Activated naive CD4-positive, alpha-beta T cell treated with anti-CD3 and anti-CD28 coated beads, Interleukin-2, amount 50 U/mL, for 24 hours (primary cell): ENCODE results near the gene NPAS3.

Source experiments
- H3K27ac Mint-ChIP-seq: one replicate; pipeline ENCODE4 v1.8.0; 2021; ENCODE audit warnings: mild to moderate bottlenecking, mixed read lengths
- H3K27me3 Mint-ChIP-seq: one replicate; pipeline ENCODE4 v1.8.0; 2021; ENCODE audit warnings: mixed read lengths
- H3K36me3 Mint-ChIP-seq: one replicate; pipeline ENCODE4 v1.8.0; 2021; ENCODE audit warnings: mixed read lengths
- H3K4me1 Mint-ChIP-seq: one replicate; pipeline ENCODE4 v1.8.0; 2021; ENCODE audit warnings: mixed read lengths
- H3K4me3 Mint-ChIP-seq: one replicate; pipeline ENCODE4 v1.8.0; 2021; ENCODE audit warnings: mild to moderate bottlenecking, mixed read lengths
- H3K9me3 Mint-ChIP-seq: one replicate; pipeline ENCODE4 v1.8.0; 2021; ENCODE audit warnings: mixed read lengths

The NPAS3 gene

DNA sequence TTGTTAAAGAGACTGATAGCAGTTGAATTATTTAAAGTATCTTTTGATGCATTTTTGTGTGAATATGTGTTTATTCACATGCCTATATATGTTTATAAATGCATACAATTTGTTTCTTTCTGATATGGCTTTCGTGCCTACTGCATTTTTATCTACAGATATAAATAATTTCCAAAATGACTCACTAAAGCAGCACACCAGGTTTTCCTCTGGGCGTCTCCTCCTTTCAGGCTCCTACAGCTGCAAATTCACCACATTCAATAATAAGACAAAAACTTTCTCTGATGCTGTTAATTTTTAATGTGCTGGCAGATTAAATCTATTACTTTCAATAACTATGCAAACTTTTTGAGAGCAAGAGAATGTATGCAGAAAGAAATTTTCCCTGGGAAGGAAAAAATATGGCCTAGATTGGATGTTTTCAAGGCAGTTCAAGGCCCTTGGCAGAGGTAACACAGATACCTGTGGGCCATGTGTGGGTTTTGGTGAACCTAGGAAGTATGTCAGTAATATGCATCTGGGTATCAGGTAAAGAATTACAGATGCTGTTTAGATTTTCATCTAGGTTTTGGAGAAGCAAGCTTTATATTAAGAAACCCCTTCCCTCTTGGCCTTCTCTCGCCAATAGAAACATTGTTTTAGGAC lies 630.4 kb downstream of the NPAS3 start:
- Mint-ChIP-seq H3K4me3 (no peak overlapping the region), H3K27me3 (peaks cover 1% of the 10 kb centered on the region), H3K36me3 (no peaks in the 10 kb centered on the region), H3K4me1 (no peaks in the 10 kb centered on the region), H3K9me3 (no peaks in the 10 kb centered on the region), H3K27ac (no peak overlapping the region)

DNA sequence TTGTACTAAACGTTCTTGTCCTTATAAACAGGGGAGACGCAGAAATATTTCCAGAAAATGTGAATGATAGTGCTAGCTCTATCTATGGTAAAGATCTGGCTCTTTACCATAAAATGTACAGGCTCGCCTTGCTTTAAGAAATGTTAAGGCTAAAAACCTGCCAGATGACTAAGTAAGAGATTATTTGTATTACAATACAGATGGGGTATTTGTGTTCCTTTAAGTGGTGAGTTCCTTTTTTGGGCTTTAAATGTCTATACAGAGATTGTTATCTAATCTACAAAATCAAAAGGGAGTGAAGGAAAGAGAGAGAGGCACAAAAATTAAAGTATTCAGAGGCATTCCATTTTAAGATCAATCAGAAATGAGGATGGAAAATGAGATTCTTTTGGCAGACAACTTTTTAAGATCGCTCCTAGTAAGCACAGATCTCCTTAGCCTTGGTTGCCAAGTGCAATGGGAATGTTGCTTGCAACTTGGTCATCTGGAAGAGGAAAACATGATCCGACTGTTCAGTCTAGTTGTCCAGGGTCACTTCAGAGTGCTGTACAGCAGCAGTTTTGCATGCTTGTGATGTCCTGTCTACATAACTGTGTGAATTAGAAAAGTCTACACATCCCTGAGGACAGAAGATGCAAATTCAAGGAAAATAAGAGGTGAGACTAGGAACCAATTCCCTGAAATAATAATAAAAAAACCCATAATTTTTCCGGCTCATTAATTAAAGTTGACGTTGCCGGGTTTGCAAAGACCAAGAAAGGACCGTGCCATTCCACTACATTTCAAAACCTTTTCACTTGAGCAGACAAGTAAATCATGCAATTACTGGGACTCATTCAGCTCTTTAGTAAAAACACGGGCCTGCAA lies 631.4 kb downstream of the NPAS3 start:
- Mint-ChIP-seq H3K4me1 (no peaks in the 10 kb centered on the region), H3K27me3 (peaks cover 1% of the 10 kb centered on the region), H3K36me3 (no peaks in the 10 kb centered on the region), H3K4me3 (no peak overlapping the region), H3K9me3 (no peaks in the 10 kb centered on the region), H3K27ac (no peak overlapping the region)

DNA sequence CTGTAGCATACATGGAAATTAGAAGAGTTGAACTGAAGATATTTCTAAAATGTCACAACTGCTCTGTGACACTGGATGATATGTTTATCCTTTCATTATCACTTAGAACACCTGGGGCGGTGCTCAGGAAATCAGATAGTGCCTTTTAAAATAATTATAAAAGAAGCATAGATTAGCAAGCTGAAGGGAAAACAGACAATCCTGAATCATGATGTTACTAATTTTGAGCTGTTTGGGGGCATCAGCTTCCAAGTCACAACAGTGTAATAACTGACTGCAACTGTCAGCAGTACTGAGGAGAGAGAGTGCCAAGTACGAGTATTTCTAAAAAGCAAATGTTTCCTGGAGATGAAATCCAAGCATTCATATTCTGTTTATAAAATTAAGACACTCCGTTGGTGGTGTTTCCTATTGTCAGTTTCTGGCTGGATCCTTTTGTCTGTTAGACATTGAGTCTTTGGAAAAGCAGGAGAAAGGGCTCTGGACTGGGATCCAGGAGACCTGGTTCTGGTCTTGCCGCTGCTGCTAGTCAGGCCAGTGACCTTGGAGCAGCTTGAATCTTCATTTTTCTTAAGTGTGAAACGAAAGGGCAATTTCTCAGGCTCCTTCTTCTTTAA lies 632.1 kb downstream of the NPAS3 start:
- Mint-ChIP-seq H3K9me3 (no peaks in the 10 kb centered on the region), H3K27me3 (peaks cover 1% of the 10 kb centered on the region), H3K27ac (no peak overlapping the region), H3K4me3 (no peak overlapping the region), H3K36me3 (no peaks in the 10 kb centered on the region), H3K4me1 (no peaks in the 10 kb centered on the region)

DNA sequence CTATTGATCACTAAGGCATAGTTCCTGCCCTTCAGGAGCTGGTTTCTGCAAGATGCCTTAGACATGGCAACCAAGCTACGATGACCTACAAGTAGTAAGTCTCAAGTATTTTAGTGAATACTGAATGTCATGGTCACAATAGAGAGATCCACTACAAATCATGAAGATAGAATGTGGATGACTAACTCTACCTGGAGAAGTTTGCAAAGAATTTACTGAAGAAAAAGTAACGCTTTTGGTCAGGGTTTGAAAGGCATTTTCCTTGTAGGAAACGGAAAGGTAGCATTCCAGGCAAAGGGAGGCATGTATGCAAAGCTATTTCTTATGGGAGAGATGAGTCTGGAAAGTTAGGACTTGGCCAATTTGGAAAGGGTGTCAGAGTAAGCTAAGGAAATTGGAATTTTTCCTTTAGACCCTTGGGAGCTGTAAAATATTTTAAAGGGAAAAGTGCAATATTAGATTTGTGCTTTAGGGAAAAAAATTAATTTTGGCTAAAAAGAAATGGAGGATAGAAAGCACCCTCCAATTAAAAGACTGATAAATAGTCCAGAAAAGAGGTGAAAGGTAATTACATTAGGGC lies 634.7 kb downstream of the NPAS3 start:
- H3K4me1 Mint-ChIP-seq = no peaks in the 10 kb centered on the region
- no peak overlapping the region for H3K27ac Mint-ChIP-seq
- no peaks in the 10 kb centered on the region for H3K36me3 Mint-ChIP-seq
- H3K27me3 Mint-ChIP-seq = peaks cover 1% of the 10 kb centered on the region
- no peaks in the 10 kb centered on the region for H3K9me3 Mint-ChIP-seq
- no peak overlapping the region for H3K4me3 Mint-ChIP-seq

DNA sequence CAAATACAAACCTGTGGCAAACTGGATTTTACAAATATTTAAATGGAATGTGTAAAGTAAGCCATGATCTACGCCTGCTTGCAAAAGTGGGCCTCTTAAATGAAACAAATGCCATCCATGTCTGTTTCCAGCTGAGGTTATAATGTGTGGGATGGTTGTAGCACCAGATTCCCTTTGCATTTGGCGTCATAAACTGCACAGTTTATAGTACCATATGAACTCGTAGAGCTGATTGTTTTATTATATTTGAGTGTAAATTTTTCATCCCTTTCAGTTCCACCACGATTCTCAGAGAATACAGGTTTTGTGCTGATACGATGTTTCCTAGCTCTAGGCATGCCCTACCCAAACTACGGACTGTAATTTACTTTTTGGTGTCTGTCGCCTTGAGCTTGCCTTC lies 637.3 kb downstream of the NPAS3 start:
- Mint-ChIP-seq H3K4me1 (no peaks in the 10 kb centered on the region), H3K9me3 (no peaks in the 10 kb centered on the region), H3K27ac (no peak overlapping the region), H3K36me3 (no peaks in the 10 kb centered on the region), H3K4me3 (no peak overlapping the region), H3K27me3 (no peaks in the 10 kb centered on the region)

DNA sequence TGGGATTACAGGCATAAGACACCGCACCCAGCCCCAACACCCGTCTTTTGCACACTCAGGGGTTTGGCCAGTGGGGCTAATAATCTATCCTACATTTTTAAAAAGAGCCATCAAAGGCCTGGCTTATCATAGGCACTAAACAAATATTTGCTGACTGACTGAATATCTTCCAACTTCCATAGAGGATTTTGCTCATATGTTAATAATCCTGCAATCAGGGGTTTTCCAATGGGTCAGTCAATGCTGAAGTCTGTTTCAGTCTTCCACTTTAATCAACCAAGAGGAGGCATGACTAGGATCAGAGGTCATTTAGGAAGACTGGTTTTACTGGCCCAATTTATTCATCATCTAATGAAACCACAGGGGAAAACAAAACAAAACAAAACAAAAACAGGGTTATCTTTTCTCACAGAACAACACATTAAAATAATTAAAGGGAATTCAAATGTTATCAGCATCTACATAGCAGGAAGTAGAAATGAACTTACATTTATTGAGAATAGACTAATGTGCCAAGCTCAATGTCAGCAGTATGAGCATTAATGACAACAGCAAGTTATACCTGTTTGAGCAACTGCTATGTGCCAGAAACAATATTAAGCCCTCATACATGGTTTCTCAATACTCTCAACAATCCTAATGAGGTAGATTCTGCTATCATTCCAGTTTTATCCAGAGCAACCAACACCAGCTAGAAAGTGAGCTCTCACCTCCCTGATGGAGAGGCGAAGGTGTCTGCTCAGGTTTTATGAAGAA lies 640.0 kb downstream of the NPAS3 start:
- Mint-ChIP-seq H3K4me3 (no peak overlapping the region), H3K4me1 (no peaks in the 10 kb centered on the region), H3K27me3 (no peaks in the 10 kb centered on the region), H3K27ac (no peak overlapping the region), H3K9me3 (no peaks in the 10 kb centered on the region), H3K36me3 (no peaks in the 10 kb centered on the region)

DNA sequence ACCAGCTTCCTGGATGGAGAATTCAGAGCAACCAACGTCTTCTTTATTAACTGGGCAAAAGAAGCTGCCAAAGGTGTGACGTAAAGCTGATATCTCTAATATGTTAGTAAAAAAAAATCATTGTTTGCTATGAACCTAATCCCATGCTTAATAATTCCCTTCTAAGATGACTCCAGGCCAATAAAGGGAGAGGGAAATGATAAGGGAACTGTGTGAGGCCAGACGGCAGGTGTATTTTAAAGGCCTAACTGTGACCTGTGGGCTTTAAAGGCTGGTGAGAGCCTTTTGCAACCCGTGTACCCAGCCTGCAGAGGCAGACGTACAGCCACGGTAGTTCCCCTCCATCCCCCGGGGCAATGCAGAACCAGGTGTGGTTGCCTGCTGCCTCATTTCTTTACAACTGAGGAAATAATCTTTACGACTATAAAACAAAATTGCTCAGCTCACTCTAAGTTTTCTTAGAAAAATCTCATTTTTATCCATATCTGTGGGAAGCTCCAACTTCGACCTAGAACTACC lies 641.6 kb downstream of the NPAS3 start:
- Mint-ChIP-seq H3K4me3 (no peak overlapping the region), H3K4me1 (no peaks in the 10 kb centered on the region), H3K27me3 (peaks cover 2% of the 10 kb centered on the region), H3K36me3 (no peaks in the 10 kb centered on the region), H3K27ac (no peak overlapping the region), H3K9me3 (no peaks in the 10 kb centered on the region)

DNA sequence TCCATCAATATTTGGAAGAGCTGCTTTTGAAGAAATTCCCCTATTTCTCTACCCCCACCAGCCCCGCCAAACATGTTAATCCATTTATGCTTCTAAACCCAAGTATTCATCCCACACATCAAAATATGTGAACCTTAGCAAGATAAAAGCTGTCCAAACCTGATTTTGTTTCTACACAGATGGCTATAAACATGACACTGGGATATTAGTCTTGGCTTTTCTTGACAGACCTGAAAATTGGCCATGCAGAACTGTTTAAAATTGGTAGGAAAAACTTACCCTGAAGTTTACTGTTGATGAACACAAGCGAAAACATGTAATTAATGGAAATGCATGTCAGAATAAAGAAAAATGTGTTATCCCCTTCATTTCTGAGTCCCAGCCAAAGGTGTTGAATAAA lies 642.2 kb downstream of the NPAS3 start:
- Mint-ChIP-seq H3K36me3 (no peaks in the 10 kb centered on the region), H3K27me3 (peaks cover 2% of the 10 kb centered on the region), H3K9me3 (no peaks in the 10 kb centered on the region)

DNA sequence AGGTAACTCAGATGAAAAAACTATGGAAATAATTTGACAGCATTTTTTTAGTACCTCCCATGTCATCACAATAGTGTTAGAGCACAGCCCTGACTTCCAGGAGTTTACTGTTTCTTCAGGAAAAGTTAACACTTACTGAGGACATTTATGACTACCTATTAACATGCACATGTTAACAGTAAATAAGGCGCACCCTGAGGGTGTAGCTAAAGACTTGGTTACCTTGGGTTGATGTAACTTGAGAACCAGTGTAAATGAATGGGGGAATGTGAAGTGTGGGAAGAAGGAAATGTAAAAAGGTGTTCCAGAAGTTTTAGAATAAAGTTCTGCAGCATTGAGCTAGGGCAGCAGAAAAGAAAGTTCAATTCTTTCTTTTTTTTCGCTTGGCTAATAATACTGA lies 646.0 kb downstream of the NPAS3 start:
- H3K36me3 Mint-ChIP-seq = no peaks in the 10 kb centered on the region
- H3K9me3 Mint-ChIP-seq = no peaks in the 10 kb centered on the region
- no peaks in the 10 kb centered on the region for H3K4me1 Mint-ChIP-seq
- H3K27me3 Mint-ChIP-seq = peaks cover 2% of the 10 kb centered on the region
- H3K27ac Mint-ChIP-seq = no peak overlapping the region
- no peak overlapping the region for H3K4me3 Mint-ChIP-seq

More for the DNA sequence above, 642.2 kb downstream of the NPAS3 start:
- H3K4me3 Mint-ChIP-seq = no peak overlapping the region
- no peaks in the 10 kb centered on the region for H3K4me1 Mint-ChIP-seq
- H3K27ac Mint-ChIP-seq = no peak overlapping the region

DNA sequence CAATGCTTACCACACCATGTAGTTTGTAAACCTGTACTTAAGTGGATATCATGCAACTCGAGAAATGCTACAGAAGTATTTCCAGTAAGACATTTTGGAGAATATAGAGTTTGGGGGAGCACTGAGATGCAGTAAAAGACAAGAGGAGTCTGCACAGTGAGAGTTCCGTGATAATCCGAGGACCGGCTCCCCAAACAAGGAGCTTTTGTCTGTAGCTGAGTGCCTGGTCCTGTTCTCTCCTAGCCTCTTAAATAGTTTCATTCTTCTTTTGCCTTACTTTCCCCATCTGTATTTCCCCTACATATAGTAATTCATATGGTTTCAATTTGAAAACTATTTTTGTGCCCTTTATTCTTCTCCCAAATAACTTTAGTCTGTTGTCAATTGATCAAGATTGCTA lies 648.1 kb downstream of the NPAS3 start:
- no peak overlapping the region for H3K27ac Mint-ChIP-seq
- no peaks in the 10 kb centered on the region for H3K4me1 Mint-ChIP-seq
- no peak overlapping the region for H3K4me3 Mint-ChIP-seq
- H3K36me3 Mint-ChIP-seq = no peaks in the 10 kb centered on the region
- H3K9me3 Mint-ChIP-seq = no peaks in the 10 kb centered on the region
- H3K27me3 Mint-ChIP-seq = peaks cover 2% of the 10 kb centered on the region

DNA sequence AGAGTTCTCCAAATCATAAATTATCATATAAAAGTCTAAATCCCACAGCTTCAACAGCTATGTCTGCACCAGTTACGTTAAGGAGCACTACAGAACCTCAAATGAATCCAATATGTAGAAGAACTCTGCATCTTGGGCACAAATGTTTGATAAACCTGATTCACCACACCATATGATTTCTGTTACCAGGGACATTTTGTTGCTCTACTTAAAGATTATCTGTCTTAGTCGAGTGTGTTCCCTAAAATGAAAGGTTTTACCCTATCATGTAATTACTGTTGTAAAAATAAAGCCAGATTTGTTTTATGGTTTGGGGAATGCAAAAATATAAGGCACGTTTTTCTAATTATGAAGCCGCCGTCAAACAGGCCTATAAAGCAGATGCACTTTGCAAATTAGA lies 649.1 kb downstream of the NPAS3 start:
- no peaks in the 10 kb centered on the region for H3K4me1 Mint-ChIP-seq
- no peak overlapping the region for H3K27ac Mint-ChIP-seq
- no peak overlapping the region for H3K4me3 Mint-ChIP-seq
- peaks cover 5% of the 10 kb centered on the region for H3K27me3 Mint-ChIP-seq
- H3K9me3 Mint-ChIP-seq = peaks cover 7% of the 10 kb centered on the region
- no peaks in the 10 kb centered on the region for H3K36me3 Mint-ChIP-seq

DNA sequence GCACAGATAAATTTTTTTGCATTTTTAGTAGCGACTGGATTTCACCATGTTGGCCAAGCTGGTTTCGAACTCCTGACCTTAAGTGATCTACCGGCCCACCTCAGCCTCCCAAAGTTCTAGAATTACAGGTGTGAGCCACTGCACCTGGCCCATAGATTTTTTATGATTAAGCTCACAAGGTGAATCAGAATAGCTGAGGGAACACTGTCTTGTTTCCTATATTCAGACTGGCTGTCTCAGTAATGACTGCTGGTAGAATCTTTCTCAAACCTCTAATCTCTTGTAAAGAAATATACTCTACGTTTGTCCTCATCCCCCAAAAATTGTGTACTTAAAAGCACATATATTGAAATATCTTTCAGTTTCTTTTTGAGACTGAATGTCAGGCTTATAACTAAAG lies 650.1 kb downstream of the NPAS3 start:
- H3K4me3 Mint-ChIP-seq = no peak overlapping the region
- no peaks in the 10 kb centered on the region for H3K36me3 Mint-ChIP-seq
- H3K27ac Mint-ChIP-seq = no peak overlapping the region
- H3K4me1 Mint-ChIP-seq = no peaks in the 10 kb centered on the region
- H3K9me3 Mint-ChIP-seq = peaks cover 9% of the 10 kb centered on the region
- H3K27me3 Mint-ChIP-seq = peaks cover 5% of the 10 kb centered on the region

DNA sequence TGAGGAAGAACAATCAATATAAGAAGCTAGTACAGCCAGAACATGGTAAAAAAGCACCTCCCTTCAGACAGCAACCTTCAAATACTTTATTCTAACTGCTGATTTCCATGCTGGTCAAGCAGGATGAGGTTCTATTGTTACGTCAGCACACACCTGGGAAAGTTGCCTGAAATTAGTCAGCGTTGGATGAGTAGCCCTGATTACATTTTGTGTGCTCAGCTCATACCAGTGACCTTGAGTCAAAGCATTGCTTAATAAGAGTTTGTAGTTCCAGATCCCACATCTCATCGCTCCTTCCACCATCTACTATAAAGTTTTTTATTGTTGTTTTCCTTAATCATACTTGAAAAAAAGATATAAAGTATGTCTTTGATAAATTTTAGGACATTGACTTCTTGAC lies 650.7 kb downstream of the NPAS3 start:
- no peak overlapping the region for H3K4me3 Mint-ChIP-seq
- peaks cover 3% of the 10 kb centered on the region for H3K27me3 Mint-ChIP-seq
- no peaks in the 10 kb centered on the region for H3K4me1 Mint-ChIP-seq
- H3K9me3 Mint-ChIP-seq = peaks cover 9% of the 10 kb centered on the region
- no peak overlapping the region for H3K27ac Mint-ChIP-seq
- H3K36me3 Mint-ChIP-seq = no peaks in the 10 kb centered on the region

DNA sequence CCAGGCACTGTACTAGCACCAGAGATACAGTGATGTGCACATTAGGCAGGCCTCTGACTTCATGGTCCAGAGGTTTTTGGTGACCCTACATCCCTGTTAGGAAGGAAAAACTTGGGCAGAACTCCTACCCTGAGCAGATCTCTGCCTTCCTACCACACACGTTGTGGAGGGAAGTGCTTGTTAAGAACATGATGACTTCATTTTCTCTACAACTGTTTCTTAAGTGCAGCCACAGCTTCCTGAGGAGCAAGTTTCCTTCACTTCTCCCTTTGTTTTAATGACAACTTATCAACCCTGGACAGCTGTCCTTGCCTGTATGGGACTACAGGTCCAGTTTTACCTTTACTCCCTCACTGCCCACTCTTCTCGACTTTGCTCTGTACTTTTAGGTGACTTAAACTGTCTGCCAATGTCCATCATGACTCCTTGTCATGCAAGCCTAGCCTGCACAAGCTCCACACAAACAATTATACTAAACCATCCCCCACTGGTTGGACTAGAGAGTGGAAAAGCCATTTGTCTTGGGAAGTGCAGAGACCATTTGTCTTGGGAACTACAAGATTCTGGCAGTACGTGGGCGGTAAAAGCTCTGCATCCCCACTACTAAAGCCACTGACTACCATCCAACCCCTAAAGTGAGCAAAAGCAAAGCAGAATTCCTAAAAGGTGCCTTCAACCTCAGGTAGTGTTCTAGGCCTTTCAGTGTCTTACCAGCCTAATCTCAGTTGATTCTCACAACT lies 652.4 kb downstream of the NPAS3 start:
- H3K4me1 Mint-ChIP-seq = no peaks in the 10 kb centered on the region
- H3K9me3 Mint-ChIP-seq = peaks cover 9% of the 10 kb centered on the region
- H3K27me3 Mint-ChIP-seq = peaks cover 3% of the 10 kb centered on the region
- no peaks in the 10 kb centered on the region for H3K36me3 Mint-ChIP-seq
- H3K27ac Mint-ChIP-seq = no peak overlapping the region
- no peak overlapping the region for H3K4me3 Mint-ChIP-seq

DNA sequence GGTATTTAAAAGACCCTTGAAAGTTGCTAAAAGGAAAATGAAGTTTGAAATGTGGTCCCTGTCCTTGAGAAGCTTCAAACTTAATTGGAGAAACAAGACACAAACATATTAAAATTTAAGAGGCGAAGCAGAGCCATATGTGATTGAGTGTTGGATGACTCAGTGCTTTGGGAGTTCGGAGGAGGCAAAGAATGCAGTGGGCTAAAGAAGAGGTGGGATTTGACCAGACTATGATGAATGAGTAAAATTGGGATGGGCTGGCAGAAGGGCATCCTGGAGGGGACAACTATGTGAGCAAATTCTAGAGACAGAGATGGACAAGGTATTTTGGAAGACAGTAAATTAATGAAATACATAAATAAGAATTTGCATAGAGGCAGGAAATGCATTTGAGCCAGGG lies 653.6 kb downstream of the NPAS3 start:
- peaks cover 5% of the 10 kb centered on the region for H3K27me3 Mint-ChIP-seq
- no peaks in the 10 kb centered on the region for H3K36me3 Mint-ChIP-seq
- no peak overlapping the region for H3K4me3 Mint-ChIP-seq
- H3K27ac Mint-ChIP-seq = no peak overlapping the region
- H3K4me1 Mint-ChIP-seq = no peaks in the 10 kb centered on the region
- peaks cover 9% of the 10 kb centered on the region for H3K9me3 Mint-ChIP-seq
